HEK293 (cell line): Measurements from ENCODE around the gene RANBP10.

ENCODE experiments used
- CTCF ChIA-PET: fragments of 350-600 bp; formaldehyde crosslinking; extraction: SDS; loops from one replicate; lab custom pipeline; 2021; ENCODE audit warnings: antibody characterized with exemption; lab: Yijun Ruan, JAX
- POLR2A ChIA-PET: fragments of 300-600 bp; formaldehyde crosslinking; extraction: SDS; loops from one replicate; lab custom pipeline; 2020; ENCODE audit warnings: antibody characterized with exemption, inconsistent platforms; lab: Yijun Ruan, JAX
- H3K27ac ChIP-seq: fragments of 200-500 bp; sonication (Bioruptor generic); 2 replicates; pipeline ENCODE4 v1.5.1; 2014; ENCODE audit warnings: low read depth, low read length, control low read depth, inconsistent platforms; ENCODE audit errors: extremely low read depth
- H3K36me3 ChIP-seq, 2 experiments: fragments of 200-500 bp in 1 of 2; sonication (Bioruptor generic) in 1 of 2; 1 replicate in 1 of 2; 2 replicates in 1 of 2; pipeline ENCODE4 v1.5.1; 2014 to 2017; ENCODE audit warnings: inconsistent platforms in 2 of 2, low read length in 2 of 2; ENCODE audit not compliant: control insufficient read depth in 2 of 2, insufficient read depth in 1 of 2
- H3K4me1 ChIP-seq: fragments of 200-500 bp; sonication (Bioruptor generic); 2 replicates; pipeline ENCODE4 v1.5.1; 2014; ENCODE audit warnings: mild to moderate bottlenecking, low read length, inconsistent platforms; ENCODE audit not compliant: control insufficient read depth, insufficient read depth
- H3K4me3 ChIP-seq: 2 replicates; pipeline ENCODE4 v1.5.1; 2011; ENCODE audit warnings: low read depth, mild to moderate bottlenecking, control low read depth, low read length, moderate library complexity
- H3K9me3 ChIP-seq: fragments of 200-500 bp; sonication (Bioruptor generic); 2 replicates; pipeline ENCODE4 v1.5.1; 2014; ENCODE audit warnings: low read depth, low read length, inconsistent platforms; ENCODE audit not compliant: control insufficient read depth, insufficient read depth
- BCL11A ChIP-seq: fragments of 450-650 bp; formaldehyde crosslinking; IDR thresholded peaks from 2 replicates; pipeline ENCODE4 v1.5.1; 2016; ENCODE audit warnings: low read depth, missing biosample characterization, missing genetic modification characterization
- FEZF1 ChIP-seq: fragments of 450-650 bp; formaldehyde crosslinking; IDR thresholded peaks from 2 replicates; pipeline ENCODE4 v1.5.1; 2016; ENCODE audit warnings: missing biosample characterization, missing genetic modification characterization
- GLI4 ChIP-seq: fragments of 450-650 bp; formaldehyde crosslinking; IDR thresholded peaks from 2 replicates; pipeline ENCODE4 v1.5.1; 2016; ENCODE audit warnings: missing biosample characterization, missing genetic modification characterization
- IKZF3 ChIP-seq: fragments of 450-650 bp; IDR thresholded peaks from 2 replicates; pipeline ENCODE4 v1.5.0; 2018; ENCODE audit warnings: missing biosample characterization, mild to moderate bottlenecking, missing genetic modification characterization, moderate library complexity
- KLF10 ChIP-seq: fragments of 450-650 bp; IDR thresholded peaks from 2 replicates; pipeline ENCODE4 v1.5.1; 2018; ENCODE audit warnings: missing biosample characterization, mild to moderate bottlenecking, missing genetic modification characterization
- KLF9 ChIP-seq: fragments of 450-650 bp; formaldehyde crosslinking; IDR thresholded peaks from 2 replicates; pipeline ENCODE4 v1.5.1; 2016; ENCODE audit warnings: missing biosample characterization, missing genetic modification characterization, low read depth
- OVOL3 ChIP-seq: fragments of 450-650 bp; formaldehyde crosslinking; IDR thresholded peaks from 2 replicates; pipeline ENCODE4 v1.5.1; 2016; ENCODE audit warnings: missing biosample characterization, missing genetic modification characterization
- PRDM4 ChIP-seq: fragments of 450-650 bp; formaldehyde crosslinking; IDR thresholded peaks from 2 replicates; pipeline ENCODE4 v1.5.1; 2017; ENCODE audit warnings: missing biosample characterization, missing genetic modification characterization
- RBAK ChIP-seq: fragments of 450-650 bp; formaldehyde crosslinking; IDR thresholded peaks from 2 replicates; pipeline ENCODE4 v1.5.1; 2016; ENCODE audit warnings: missing biosample characterization, missing genetic modification characterization
- SALL2 ChIP-seq: fragments of 450-650 bp; formaldehyde crosslinking; IDR thresholded peaks from 2 replicates; pipeline ENCODE4 v1.5.0; 2017; ENCODE audit warnings: missing biosample characterization, mild to moderate bottlenecking, missing genetic modification characterization, borderline replicate concordance
- ZBTB48 ChIP-seq: fragments of 450-650 bp; formaldehyde crosslinking; IDR thresholded peaks from 2 replicates; pipeline ENCODE4 v1.5.1; 2016; ENCODE audit warnings: missing biosample characterization, missing genetic modification characterization
- ZBTB8A ChIP-seq: fragments of 450-650 bp; formaldehyde crosslinking; IDR thresholded peaks from 2 replicates; pipeline ENCODE4 v1.5.1; 2016; ENCODE audit warnings: missing biosample characterization, missing genetic modification characterization
- ZNF16 ChIP-seq: fragments of 450-650 bp; formaldehyde crosslinking; IDR thresholded peaks from 2 replicates; pipeline ENCODE4 v1.5.1; 2016; ENCODE audit warnings: low read depth, missing biosample characterization, missing genetic modification characterization
- ZNF292 ChIP-seq: fragments of 450-650 bp; formaldehyde crosslinking; IDR thresholded peaks from 2 replicates; pipeline ENCODE4 v1.5.1; 2016; ENCODE audit warnings: low read depth, missing biosample characterization, missing genetic modification characterization, borderline replicate concordance
- ZNF302 ChIP-seq: fragments of 450-650 bp; formaldehyde crosslinking; IDR thresholded peaks from 2 replicates; pipeline ENCODE4 v1.5.1; 2016; ENCODE audit warnings: missing biosample characterization, missing genetic modification characterization, low read depth
- ZNF529 ChIP-seq: fragments of 450-650 bp; formaldehyde crosslinking; IDR thresholded peaks from 2 replicates; pipeline ENCODE4 v1.5.1; 2017; ENCODE audit warnings: missing genetic modification characterization, missing biosample characterization; ENCODE audit not compliant: insufficient replicate concordance
- ZNF560 ChIP-seq: fragments of 450-650 bp; formaldehyde crosslinking; IDR thresholded peaks from 2 replicates; pipeline ENCODE4 v1.5.1; 2017; ENCODE audit warnings: missing biosample characterization, missing genetic modification characterization, borderline replicate concordance
- ZNF610 ChIP-seq: fragments of 450-650 bp; formaldehyde crosslinking; IDR thresholded peaks from 2 replicates; pipeline ENCODE4 v1.5.1; 2016; ENCODE audit warnings: missing biosample characterization, missing genetic modification characterization, borderline replicate concordance
- ZNF621 ChIP-seq: fragments of 450-650 bp; formaldehyde crosslinking; IDR thresholded peaks from 2 replicates; pipeline ENCODE4 v1.5.1; 2017; ENCODE audit warnings: missing biosample characterization, missing genetic modification characterization
- ZNF626 ChIP-seq: fragments of 450-650 bp; sonication (Bioruptor Pico); formaldehyde crosslinking; IDR thresholded peaks from 2 replicates; pipeline ENCODE4 v1.5.1; 2018; ENCODE audit warnings: missing biosample characterization, missing genetic modification characterization, inconsistent platforms
- ZNF707 ChIP-seq: fragments of 450-650 bp; formaldehyde crosslinking; IDR thresholded peaks from 2 replicates; pipeline ENCODE4 v1.5.1; 2016; ENCODE audit warnings: missing biosample characterization, missing genetic modification characterization
- ZNF768 ChIP-seq: fragments of 450-650 bp; formaldehyde crosslinking; IDR thresholded peaks from 2 replicates; pipeline ENCODE4 v1.5.1; 2018; ENCODE audit warnings: missing biosample characterization, mild to moderate bottlenecking, missing genetic modification characterization
- ZNF776 ChIP-seq: fragments of 450-650 bp; formaldehyde crosslinking; IDR thresholded peaks from 2 replicates; pipeline ENCODE4 v1.5.0; 2017; ENCODE audit warnings: missing biosample characterization, missing genetic modification characterization, borderline replicate concordance
- TF ChIP-seq, protein P1 (sequence below): fragments of 450-650 bp; formaldehyde crosslinking; IDR thresholded peaks from 2 replicates; pipeline ENCODE4 v1.5.1; 2016; ENCODE audit warnings: missing biosample characterization, missing genetic modification characterization
- TF ChIP-seq, protein P2 (sequence below): fragments of 450-650 bp; formaldehyde crosslinking; IDR thresholded peaks from 2 replicates; pipeline ENCODE4 v1.5.0; 2017; ENCODE audit warnings: missing biosample characterization, missing genetic modification characterization, borderline replicate concordance

The RANBP10 gene

DNA sequence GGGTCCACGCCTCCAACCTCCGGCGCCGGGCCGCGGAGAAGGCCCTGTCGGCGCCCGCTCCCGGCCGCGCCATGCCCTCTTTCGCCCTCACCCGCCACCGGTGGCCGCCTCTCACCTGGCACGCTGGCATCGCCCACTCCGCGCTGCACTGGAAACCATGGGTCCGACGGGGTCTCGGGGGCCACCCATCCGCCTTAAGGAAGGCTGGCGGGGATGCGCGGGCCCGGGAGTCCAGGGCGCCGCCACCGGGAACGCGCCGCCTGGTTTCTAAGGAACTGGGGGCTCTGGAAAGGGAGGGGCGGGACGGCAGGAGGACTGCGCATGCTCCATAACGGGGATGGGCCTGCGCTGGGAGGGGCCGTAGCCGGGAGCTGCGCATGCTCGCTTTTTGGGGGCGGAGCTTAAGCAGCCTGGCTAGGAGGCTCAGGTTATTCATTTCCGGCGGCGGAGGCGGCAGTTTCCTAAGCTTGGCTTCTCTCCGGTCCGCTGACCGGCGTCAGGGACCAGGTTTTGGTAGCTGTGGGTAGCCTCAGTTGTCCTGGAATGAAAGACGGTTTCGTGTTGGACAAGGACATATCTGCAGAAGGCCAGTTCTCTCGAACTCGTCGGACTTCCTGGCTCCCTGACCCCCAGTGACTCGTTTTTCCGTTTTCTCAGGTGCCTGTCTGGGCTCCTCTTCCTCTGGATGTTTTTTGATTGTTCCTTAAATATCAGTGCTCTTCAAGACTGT, 87.1 kb downstream of the RANBP10 start, which contains the start of gene GFOD2:
TSS of gene GFOD2 (minus strand) at position 269 of the 730 bp plus-strand sequence. CDS start 33,601 bp downstream, outside the sequence.
- no peaks in the 10 kb centered on the region for H3K9me3 ChIP-seq
- H3K36me3 ChIP-seq: peaks cover 0 to 22% of the 10 kb centered on the region in 2 experiments; a peak in 2 of 3 replicates
- POLR2A ChIA-PET: interaction anchor here (0.6 to 2.0 kb wide), 24 partner anchors 10 to 365 kb away, joined by 3 to 25 read pairs (median 4); partner anchors contain the start of genes ACD, CTCF, DDX28 and DUS2
- peak within 1 kb of the TSS; percentile 69 for H3K4me3 ChIP-seq
- H3K4me1 ChIP-seq: no peaks in the 10 kb centered on the region; the same call in 1 of the 2 replicates
- peak within 1 kb of the TSS; percentile 43; the same call in 1 of the 2 replicates for H3K27ac ChIP-seq
- CTCF ChIA-PET: interaction anchor here (0.5 to 2.9 kb wide), 7 partner anchors 9 to 98 kb away, joined by 3 to 16 read pairs (median 3); no protein-coding TSS in a partner anchor
- TF ChIP-seq RBAK (tag by site-specific recombination) (no peak), ZNF292 (no peak), ZNF768 (tag by site-specific recombination) (no peak; the same call in 1 of the 2 replicates), KLF10 (tag by site-specific recombination) (no peak), SALL2 (tag by site-specific recombination) (no peak), ZBTB48 (tag by site-specific recombination) (peak; percentile 55; the same call in 1 of the 2 replicates), KLF9 (tag by site-specific recombination) (peak; percentile 87), ZNF707 (tag by site-specific recombination) (no peak), ZNF621 (tag by site-specific recombination) (no peak), ZNF626 (tag by site-specific recombination) (no peak), OVOL3 (peak; percentile 43; the same call in 1 of the 2 replicates), FEZF1 (no peak), PRDM4 (tag by site-specific recombination) (peak; percentile 14; the same call in 1 of the 2 replicates), ZNF776 (tag by site-specific recombination) (no peak), ZNF529 (tag by site-specific recombination) (no peak), ZNF302 (tag by site-specific recombination) (no peak), ZNF560 (tag by site-specific recombination) (no peak), ZNF16 (tag by site-specific recombination) (no peak), ZNF610 (peak; percentile 48), ZBTB8A (tag by site-specific recombination) (peak; percentile 89), BCL11A (tag by site-specific recombination) (no peak), GLI4 (tag by site-specific recombination) (no peak), IKZF3 (tag by site-specific recombination) (peak; percentile 68; the same call in 1 of the 2 replicates)
- TF ChIP-seq, protein P1, sequence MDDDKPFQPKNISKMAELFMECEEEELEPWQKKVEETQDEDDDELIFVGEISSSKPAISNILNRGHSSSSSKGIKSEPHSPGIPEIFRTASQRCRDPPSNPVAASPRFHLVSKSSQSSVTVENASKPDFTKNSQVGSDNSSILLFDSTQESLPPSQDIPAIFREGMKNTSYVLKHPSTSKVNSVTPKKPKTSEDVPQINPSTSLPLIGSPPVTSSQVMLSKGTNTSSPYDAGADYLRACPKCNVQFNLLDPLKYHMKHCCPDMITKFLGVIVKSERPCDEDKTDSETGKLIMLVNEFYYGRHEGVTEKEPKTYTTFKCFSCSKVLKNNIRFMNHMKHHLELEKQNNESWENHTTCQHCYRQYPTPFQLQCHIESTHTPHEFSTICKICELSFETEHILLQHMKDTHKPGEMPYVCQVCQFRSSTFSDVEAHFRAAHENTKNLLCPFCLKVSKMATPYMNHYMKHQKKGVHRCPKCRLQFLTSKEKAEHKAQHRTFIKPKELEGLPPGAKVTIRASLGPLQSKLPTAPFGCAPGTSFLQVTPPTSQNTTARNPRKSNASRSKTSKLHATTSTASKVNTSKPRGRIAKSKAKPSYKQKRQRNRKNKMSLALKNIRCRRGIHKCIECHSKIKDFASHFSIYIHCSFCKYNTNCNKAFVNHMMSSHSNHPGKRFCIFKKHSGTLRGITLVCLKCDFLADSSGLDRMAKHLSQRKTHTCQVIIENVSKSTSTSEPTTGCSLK (tag by site-specific recombination): no peak
- TF ChIP-seq, protein P2, sequence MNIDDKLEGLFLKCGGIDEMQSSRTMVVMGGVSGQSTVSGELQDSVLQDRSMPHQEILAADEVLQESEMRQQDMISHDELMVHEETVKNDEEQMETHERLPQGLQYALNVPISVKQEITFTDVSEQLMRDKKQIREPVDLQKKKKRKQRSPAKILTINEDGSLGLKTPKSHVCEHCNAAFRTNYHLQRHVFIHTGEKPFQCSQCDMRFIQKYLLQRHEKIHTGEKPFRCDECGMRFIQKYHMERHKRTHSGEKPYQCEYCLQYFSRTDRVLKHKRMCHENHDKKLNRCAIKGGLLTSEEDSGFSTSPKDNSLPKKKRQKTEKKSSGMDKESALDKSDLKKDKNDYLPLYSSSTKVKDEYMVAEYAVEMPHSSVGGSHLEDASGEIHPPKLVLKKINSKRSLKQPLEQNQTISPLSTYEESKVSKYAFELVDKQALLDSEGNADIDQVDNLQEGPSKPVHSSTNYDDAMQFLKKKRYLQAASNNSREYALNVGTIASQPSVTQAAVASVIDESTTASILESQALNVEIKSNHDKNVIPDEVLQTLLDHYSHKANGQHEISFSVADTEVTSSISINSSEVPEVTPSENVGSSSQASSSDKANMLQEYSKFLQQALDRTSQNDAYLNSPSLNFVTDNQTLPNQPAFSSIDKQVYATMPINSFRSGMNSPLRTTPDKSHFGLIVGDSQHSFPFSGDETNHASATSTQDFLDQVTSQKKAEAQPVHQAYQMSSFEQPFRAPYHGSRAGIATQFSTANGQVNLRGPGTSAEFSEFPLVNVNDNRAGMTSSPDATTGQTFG: no peak
